Stimulated activated CD8-positive, alpha-beta memory T cell treated with anti-CD3 and anti-CD28 coated beads, Interleukin-4, amount 100 ng/mL, for 4 hours (primary cell): Measurements from ENCODE around the gene USHBP1.
"Not testable (repeated sequence)": the region's sequence is repeated elsewhere in the genome, so short reads cannot be mapped to it uniquely, and the experiment has no call there.

Source experiments
- DNase-seq, 2 donors: peaks; one replicate each; pipeline ENCODE4 v3.0.0-alpha.2; 2020; ENCODE audit warnings: low read depth in 2 of 2, low spot score in 1 of 2

The USHBP1 gene

GRCh38 chr19:17295551-17295950 is 31.0 kb upstream of the USHBP1 start:
- DNase-seq: not testable (repeated sequence)

- no peak for DNase-seq
These were observed 29.7 kb upstream of the USHBP1 start for GRCh38 chr19:17294051-17294891.

- DNase-seq: no peak
These were observed 29.1 kb upstream of the USHBP1 start for GRCh38 chr19:17293605-17294004.

GRCh38 chr19:17292301-17293074 is 27.9 kb upstream of the USHBP1 start:
- DNase-seq: peak in 1 of 2 donors; percentile 41

GRCh38 chr19:17289489-17289888 is 24.9 kb upstream of the USHBP1 start:
- no peak for DNase-seq

- no peak for DNase-seq
These were observed 22.2 kb upstream of the USHBP1 start for GRCh38 chr19:17286752-17287151.

GRCh38 chr19:17286263-17286662 is 21.7 kb upstream of the USHBP1 start:
- no peak for DNase-seq

- DNase-seq: no peak
These were observed 21.0 kb upstream of the USHBP1 start for GRCh38 chr19:17285415-17286135.

GRCh38 chr19:17283504-17283996 is 19.0 kb upstream of the USHBP1 start:
- no peak for DNase-seq

GRCh38 chr19:17282488-17283125 is 18.1 kb upstream of the USHBP1 start:
- DNase-seq: peak; percentile 58 to 60

GRCh38 chr19:17281391-17282304 is 17.1 kb upstream of the USHBP1 start, which contains the start of gene ANKLE1:
Gene ANKLE1 (plus strand): TSS chr19:17281901. CDS start chr19:17281921, 20 bp downstream.
- no peak for DNase-seq

- DNase-seq: no peak
These were observed 14.9 kb upstream of the USHBP1 start for GRCh38 chr19:17279436-17279835.

GRCh38 chr19:17275441-17276175 is 11.1 kb upstream of the USHBP1 start:
- no peak for DNase-seq

- DNase-seq: not testable (repeated sequence)
These were observed 10.3 kb upstream of the USHBP1 start for GRCh38 chr19:17274892-17275291.

- no peak for DNase-seq
These were observed 4.2 kb upstream of the USHBP1 start for GRCh38 chr19:17268754-17269153.

GRCh38 chr19:17266975-17267788 is 2.6 kb upstream of the USHBP1 start, which contains the start of gene BABAM1:
Gene BABAM1 (plus strand): TSS chr19:17267443. CDS start chr19:17268807, 1,364 bp downstream.
- DNase-seq: peak; percentile 77 to 89

- DNase-seq: no peak
These were observed 2.0 kb upstream of the USHBP1 start for GRCh38 chr19:17266589-17266974.

- no peak for DNase-seq
These were observed 1.5 kb upstream of the USHBP1 start for GRCh38 chr19:17266026-17266425.
